HG03095 (cell line): ENCODE measurements around the gene UBR7.
"Not testable (repeated sequence)": the region's sequence is repeated elsewhere in the genome, so short reads cannot be mapped to it uniquely, and the experiment has no call there.

ENCODE experiments used
- ATAC-seq: cut with Tn5 transposase; IDR thresholded peaks from one replicate; pipeline ENCODE4 v1.9.1; 2021; ENCODE audit warnings: moderate library complexity; ENCODE audit not compliant: unreplicated experiment

Gene UBR7

GRCh38 chr14:93206793-93207467, at the start of gene UBR7, which contains the start of gene GON7:
TSS of gene UBR7 (plus strand) at chr14:93207256. CDS start at chr14:93207292, 36 bp downstream.
TSS of gene GON7 (minus strand) at chr14:93207065. CDS start at chr14:93207037, 28 bp downstream.
- ATAC-seq, result peak; percentile 82

- not testable (repeated sequence) for ATAC-seq
These were observed 48.7 kb upstream of the UBR7 start for GRCh38 chr14:93158349-93158748.

GRCh38 chr14:93159625-93160352, 47.3 kb upstream of the UBR7 start:
- ATAC-seq, result not testable (repeated sequence)

DNA sequence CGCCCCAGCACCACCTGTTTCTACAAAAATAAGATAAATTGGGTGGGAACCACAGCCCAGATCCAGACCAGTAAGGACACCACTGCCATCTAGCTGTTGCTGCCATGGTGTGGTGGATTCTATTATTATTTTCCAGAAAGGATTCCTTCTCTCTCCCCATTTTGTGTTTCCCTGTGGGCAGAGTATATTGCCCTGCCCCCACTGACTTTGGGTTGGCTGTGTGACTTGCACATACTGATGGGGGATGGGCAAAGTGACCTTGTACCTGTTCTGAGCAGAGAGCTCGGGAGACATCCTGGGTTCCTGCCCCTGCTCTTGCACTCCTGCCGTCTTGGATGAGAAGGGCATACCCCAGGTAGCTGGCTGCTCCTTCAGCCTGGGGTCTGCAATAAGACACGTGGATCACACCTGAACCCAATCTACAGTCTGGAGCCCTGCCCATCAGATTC, 46.7 kb upstream of the UBR7 start:
- no peak for ATAC-seq

- no peak for ATAC-seq
These were observed 45.6 kb upstream of the UBR7 start for GRCh38 chr14:93161411-93161940.

DNA sequence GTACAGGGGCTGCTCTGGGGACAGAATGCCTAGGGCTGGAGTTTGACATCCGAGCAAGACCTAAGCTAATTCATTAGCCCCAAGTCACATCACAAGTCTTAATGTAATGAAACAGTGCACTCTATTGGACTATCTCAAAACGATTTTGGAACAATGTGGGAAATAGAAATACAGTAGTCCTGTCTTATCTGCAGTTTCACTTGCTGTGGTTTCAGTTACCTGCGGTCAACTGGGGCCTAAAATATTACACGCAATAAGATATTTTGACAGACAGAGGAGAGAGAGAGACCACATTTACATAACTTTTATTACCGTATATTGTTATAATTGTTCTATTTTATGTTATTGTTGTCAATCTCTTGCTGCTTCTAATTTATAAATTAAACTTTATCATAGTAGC, 43.5 kb upstream of the UBR7 start:
- ATAC-seq, result no peak

DNA sequence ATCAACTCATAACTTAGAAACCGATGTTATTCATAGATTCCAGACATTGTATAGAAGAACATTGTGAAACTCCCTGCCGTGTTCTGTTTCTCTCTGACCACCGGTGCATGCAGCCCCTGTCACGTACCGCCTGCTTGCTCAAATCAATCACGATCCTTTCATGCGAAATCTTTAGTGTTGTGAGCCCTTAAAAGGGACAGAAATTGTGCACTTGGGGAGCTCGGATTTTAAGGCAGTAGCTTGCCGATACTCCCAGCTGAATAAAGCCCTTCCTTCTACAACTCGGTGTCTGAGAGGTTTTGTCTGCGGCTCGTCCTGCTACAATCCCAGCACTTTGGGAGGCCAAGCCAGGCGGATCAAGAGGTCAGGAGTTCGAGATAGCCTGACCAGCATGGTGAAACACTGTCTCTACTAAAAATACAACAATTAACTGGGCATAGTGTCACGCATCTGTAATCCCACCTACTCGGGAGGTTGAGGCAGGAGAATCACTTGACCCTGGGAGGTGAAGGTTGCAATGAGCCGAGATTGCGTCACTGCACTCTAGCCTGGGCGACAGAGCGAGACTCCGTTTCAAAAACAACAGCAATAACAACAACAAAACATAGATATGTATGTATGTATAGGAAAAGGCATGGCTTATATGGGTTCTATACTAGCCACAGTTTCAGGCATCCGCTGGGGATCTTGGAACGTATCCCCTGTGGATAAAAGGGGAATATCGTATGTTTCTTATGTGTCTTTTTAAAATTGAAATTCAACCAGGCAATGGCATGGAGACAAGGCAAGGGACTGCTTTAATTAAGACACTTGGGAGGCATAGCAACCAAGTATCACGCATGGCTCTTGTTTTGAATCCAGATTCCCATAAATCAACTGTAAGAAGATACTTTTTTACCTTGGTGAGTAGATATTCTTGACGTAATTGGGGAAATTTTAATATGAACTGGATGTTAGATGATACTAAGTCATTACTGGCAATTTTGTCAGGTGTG, 41.5 kb upstream of the UBR7 start:
- ATAC-seq, result not testable (repeated sequence)

- ATAC-seq, result not testable (repeated sequence)
These were observed 38.4 kb upstream of the UBR7 start for GRCh38 chr14:93168610-93169009.

GRCh38 chr14:93169619-93170018, 37.4 kb upstream of the UBR7 start:
- not testable (repeated sequence) for ATAC-seq

GRCh38 chr14:93170141-93170540, 36.9 kb upstream of the UBR7 start:
- not testable (repeated sequence) for ATAC-seq

GRCh38 chr14:93171376-93171775, 35.7 kb upstream of the UBR7 start:
- no peak for ATAC-seq

- no peak for ATAC-seq
These were observed 33.1 kb upstream of the UBR7 start for GRCh38 chr14:93173943-93174395.

GRCh38 chr14:93174731-93175130, 32.3 kb upstream of the UBR7 start:
- not testable (repeated sequence) for ATAC-seq

- ATAC-seq, result no peak
These were observed 31.6 kb upstream of the UBR7 start for GRCh38 chr14:93175492-93175891.

- ATAC-seq, result no peak
These were observed 23.3 kb upstream of the UBR7 start for GRCh38 chr14:93183596-93184317.

DNA sequence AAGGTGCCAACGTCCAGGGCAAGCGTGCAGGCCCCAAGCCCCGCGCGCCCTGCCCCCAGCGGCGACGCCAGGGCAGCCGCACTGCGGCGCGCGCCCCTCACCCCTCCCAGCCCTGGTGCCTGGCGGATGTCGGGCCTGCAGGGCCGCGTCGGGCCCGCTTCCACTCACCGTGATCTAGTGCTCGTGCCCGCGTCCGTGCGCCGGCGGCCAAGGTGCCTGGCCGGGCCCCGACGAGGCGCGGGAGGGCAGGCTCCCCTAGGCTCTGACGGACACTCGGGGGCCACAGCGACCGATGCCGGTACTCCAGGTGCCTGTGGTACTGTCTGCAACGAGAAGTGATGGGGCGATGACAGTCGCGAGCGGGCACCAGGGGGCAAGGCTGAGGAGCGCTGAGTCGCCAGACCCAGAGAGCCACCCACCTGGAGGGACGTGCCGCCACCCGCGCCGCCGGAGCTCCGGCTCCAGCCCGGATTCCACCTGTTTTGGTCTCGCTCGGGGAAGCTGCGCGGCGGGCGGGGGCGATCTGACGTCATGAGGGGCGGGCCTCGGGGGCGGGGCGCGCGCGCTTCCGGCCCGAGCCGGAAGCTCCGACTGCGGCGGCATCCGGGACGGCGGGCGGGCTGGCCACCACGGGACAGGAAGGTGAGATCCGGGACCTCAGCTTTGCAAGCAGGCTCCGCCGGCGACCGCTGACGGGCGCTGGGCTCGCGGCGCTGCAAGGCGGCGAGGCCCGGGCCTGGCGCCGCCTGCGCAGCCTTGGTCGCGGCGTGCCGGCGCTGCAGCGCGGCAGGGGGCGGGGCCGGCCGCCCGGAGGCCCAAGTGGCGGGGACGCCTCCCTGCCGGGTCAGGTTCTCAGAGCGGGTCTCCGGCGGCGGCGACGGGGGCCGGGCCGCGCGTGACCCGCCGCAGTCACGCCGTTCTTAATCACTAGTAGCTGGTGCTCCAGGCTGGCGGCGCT, 22.4 kb upstream of the UBR7 start, which contains the start of the genes LYSET and MOAP1:
TSS of gene LYSET (plus strand) at position 927 of the 958 bp plus-strand sequence. CDS start 89 bp downstream, outside the sequence.
TSS of gene MOAP1 (minus strand) at position 507 of the 958 bp plus-strand sequence. CDS start 655 bp downstream, outside the sequence.
- peak; percentile 84 for ATAC-seq

DNA sequence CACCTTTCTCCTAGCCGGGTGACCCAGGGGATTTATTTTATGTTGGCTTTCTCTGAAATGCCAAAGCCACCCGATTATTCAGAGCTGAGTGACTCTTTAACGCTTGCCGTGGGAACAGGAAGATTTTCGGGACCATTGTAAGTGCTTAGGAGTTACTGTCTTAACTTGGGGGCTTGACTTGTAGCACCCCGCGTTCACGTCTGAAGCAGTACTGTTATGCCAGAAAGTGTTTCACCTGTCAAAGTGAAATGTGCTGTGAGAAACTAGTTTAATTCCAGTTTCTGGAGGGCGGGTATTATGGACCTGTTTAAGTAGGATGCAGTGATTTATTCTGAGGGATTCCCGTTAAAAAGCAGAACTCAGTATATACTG, 21.7 kb upstream of the UBR7 start:
- no peak for ATAC-seq

DNA sequence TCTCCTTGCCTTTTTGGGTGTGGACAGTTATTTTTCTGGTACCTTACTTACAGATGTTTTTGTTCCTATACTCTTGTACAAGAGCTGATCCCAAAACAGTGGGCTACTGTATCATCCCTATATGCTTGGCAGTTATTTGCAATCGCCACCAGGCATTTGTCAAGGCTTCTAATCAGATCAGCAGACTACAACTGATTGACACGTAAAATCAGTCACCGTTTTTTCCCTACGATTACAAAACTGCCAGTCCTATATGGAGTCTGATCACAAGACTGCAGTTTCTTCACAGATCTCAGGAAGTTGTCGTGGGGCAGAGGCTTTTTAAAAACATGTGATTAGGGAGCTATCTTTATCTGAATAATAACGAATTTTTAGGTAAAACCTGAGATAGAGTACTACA, 20.6 kb upstream of the UBR7 start:
- no peak for ATAC-seq

GRCh38 chr14:93186956-93187355, 20.1 kb upstream of the UBR7 start:
- no peak for ATAC-seq
